Measurements from ENCODE around the gene ATL2.
A peak's percentile ranks its signal among the peaks of the same experiment; 100 is the strongest.
"Not testable (repeated sequence)": the region's sequence is repeated elsewhere in the genome, so short reads cannot be mapped to it uniquely, and the experiment has no call there.

Gene ATL2

DNA sequence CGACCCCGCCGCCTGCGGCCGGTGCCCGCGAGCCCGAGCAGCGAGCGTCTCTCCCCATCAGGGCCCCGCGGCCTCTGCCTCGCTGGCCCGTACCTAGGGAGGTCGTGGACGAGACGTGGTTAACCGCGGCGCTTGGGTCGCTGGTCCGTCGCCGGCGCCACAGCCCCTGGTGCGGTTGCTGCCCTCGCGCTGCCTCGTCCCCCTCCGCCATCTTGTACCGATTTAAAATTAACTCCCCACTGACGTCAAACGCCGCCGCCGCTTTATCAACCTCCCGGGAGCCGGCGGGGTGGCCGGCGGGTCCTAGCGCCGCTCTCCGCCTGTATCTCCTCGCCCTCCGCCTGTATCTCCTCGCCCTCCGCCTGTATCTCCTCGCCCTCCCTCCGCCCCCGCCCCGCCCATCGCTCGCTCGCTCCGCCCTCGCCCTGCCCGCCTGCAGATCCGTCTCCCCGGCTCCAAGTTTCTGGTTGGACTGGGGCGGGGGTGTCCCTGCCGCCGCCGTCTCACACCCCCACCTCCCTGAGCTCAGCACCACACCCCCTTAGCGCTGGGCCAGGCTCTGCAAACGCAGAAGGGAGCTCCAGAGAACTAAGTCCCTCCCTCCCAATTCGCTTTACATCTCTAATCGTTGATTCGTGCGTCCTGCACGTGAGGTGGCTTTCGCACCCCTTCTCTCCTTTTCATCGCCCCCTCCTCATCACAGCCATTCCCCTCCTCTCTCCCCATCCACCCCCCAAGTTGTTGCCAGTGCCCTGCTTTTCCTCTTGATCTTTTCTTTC is at the start of gene ATL2:
ATL2 (minus strand) TSS at position 224 of the 779 bp plus-strand sequence; CDS start at position 211, 13 bp downstream.
- peak; percentile 91 to 94 for DNase-seq (ENCODE audit: low read depth in 2 of 2)

DNA sequence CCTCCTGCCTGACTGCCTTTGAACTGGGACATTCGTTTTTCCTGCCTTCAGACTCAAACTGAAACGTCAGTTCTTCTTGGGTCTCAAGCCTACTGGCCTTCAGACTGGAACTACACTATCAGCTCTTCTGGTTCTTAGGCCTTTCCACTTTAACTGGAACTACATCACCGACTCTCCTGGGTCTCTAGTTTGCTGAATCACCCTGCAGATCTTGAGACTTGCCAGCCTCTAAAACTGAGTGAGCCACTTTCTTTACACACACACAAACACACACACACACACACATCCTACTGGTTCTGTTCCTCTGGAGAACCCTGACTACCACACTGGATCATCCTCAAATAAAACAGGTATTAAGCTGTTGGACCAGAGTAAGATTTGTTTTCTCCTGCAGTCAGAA is 46.7 kb upstream of the ATL2 start:
- no peak for DNase-seq (ENCODE audit: low read depth in 2 of 2)

- no peak for DNase-seq (ENCODE audit: low read depth in 2 of 2)
These were observed 44.4 kb upstream of the ATL2 start for GRCh38 chr2:38421274-38422056.

- no peak for DNase-seq (ENCODE audit: low read depth in 2 of 2)
These were observed 42.4 kb upstream of the ATL2 start for GRCh38 chr2:38419499-38419898.

DNA sequence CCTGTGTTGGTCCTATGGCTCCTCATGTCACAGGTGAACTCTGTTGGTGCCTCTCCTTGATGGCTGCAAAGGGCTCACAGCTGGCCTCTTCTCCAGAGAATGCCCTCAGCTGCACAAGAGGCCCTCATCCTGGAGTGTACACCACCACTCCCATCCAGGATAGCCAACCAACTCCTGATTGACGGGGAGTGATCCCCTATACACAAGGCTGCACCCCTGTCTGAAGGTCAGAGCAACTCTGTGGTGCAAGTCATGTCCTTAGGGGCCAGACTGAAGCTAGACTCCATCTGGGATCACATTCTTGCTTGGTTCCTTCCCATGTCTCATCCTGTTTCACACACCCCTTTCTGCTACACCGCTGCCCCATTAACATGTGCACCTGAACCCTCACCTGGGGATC is 41.7 kb upstream of the ATL2 start:
- DNase-seq (ENCODE audit: low read depth in 2 of 2) = no peak

GRCh38 chr2:38417745-38418689 is 40.9 kb upstream of the ATL2 start:
- DNase-seq (ENCODE audit: low read depth in 2 of 2) = no peak

- DNase-seq (ENCODE audit: low read depth in 2 of 2) = no peak
These were observed 39.4 kb upstream of the ATL2 start for GRCh38 chr2:38416296-38417036.

DNA sequence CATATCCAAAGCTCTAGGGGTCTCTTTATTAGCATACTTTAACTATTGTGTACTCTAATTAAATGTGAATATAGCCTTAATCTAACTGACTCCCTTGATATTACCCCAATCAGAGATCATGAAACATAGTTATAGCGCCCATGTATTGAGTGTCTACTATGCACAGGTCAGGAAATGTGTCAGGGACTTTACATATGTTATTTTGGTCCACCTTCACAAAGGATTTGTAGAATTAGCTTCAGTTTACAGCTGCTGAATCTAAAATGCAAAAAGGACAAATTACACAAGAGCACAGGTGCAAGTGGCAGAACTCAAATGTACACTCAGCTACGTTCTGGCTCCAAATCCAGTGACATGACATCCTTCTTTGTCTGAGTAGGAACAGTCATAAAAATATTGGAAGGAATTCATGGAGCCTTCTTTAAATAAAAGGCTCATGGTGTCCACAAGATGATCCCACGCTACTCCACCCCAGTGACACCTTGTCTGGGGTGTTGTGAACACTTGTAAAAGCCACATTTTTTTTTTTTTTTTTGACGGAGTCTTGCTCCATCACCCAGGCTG is 38.7 kb upstream of the ATL2 start:
- no peak for DNase-seq (ENCODE audit: low read depth in 2 of 2)

DNA sequence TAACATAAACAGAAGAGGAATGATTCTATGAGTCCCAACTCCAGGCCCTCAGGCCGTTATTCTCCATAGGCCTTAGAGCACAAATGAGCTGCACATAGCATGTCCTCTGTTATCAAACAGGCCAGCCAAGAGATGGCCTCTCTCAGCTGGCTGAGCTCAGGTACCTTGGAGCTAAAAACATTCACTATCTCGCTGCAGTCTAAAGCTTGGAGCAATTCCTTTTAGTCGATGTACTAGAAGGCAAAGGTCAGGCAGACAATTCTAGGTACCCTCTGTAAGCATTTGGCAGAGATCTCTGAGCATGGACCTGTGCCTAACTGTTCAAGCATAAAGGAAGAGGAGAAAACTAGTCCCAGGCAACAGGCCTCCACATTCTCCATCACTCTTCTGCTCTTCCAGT is 38.0 kb upstream of the ATL2 start:
- no peak for DNase-seq (ENCODE audit: low read depth in 2 of 2)

- not testable (repeated sequence) for DNase-seq (ENCODE audit: low read depth in 2 of 2)
These were observed 35.3 kb upstream of the ATL2 start for GRCh38 chr2:38412235-38412871.

DNA sequence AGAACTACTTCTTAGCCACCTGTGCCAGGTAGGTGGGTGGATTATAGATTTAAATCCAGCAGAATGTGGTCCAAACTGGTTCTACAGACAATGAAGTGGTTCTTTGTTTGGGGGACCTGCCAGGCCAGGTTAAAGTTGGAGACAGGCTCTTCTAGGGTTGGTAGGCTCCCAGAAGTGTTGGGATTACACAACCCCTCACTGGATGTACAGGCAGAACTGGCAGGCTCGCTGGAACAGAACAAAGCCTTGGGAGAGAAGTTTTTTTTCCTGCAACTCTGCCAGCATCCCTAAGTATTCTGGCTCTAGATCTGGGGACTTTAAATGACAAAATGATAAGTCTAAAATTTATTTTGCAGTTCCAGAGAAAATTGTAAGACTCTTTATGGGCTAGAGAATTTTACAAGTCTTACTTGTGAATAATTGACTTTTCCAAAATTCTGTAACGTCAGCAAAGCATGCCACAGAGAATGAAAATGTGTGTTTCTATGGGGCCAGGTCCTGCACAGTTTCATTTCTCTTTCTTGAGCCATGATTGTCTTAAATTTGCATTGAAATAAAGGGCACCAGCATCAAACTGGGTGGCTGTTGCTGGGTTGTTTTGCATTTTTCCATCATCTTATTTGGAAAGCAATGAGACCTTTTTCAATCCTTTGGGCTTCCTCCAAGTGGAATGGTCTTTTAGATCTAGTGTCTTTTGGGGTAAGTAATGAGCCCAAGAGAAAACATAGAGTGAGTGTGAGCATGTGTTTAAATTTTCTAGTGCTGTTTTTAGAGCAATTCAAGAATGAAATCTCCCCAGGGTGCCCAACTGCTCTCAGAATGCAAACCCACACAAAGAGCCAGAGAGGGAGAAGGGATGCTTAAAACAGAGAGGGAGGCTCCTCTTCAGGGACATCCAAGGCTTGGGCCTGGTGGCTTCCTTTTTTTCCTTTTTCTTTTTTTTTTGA is 32.4 kb upstream of the ATL2 start:
- DNase-seq (ENCODE audit: low read depth in 2 of 2) = no peak

GRCh38 chr2:38407111-38407682 is 30.1 kb upstream of the ATL2 start:
- DNase-seq (ENCODE audit: low read depth in 2 of 2) = no peak

GRCh38 chr2:38406597-38407110 is 29.6 kb upstream of the ATL2 start:
- no peak for DNase-seq (ENCODE audit: low read depth in 2 of 2)

DNA sequence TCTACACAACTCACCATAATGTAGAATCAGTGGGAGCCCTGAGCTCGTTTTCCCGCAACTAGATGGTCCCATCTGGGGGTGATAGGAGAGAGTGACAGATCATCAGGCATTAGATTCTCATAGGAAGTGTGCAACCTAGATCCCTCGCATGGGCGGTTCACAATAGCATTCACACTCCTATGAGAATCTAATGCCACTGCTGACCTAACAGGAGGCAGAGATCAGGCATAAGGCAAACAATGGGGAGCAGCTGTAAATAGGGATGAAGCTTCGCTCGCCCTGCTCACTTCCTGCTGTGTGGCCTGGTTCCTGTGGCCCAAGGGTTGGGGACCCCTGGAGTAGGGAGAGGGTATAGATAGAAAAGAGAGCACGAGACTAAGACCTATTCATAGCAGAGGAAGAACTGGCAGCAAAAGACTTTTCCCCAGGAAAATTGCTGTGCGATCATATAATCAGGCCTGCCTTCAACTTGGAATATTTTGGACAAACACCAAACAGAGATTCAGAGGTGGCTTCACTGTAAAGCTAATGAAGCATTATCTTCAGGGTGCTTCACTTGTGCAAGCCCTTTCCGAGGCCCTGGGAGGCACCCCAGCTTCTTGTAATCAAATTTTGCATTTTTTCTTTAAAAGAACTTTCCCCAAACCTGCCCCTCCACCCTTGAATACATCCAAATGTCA is 29.0 kb upstream of the ATL2 start:
- no peak for DNase-seq (ENCODE audit: low read depth in 2 of 2)

DNA sequence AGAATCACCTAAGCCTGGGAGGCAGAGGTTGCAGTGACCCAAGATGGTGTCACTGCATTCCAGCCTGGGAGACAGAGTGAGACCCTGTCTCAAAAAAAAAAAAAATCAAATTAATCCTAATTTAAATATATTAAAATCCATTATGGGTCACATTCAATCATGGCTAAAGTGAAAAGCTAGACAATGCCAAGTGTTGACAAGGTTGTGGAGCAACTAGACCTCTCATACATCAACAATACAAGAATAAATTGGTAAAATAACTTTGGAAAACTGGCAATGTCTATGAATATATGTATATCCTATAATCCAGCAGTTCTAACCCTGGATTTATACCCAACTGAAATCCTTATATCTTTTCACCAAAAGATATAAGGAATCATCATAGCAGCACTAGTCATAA is 23.4 kb upstream of the ATL2 start:
- no peak for DNase-seq (ENCODE audit: low read depth in 2 of 2)

GRCh38 chr2:38398739-38399138 is 21.7 kb upstream of the ATL2 start:
- DNase-seq (ENCODE audit: low read depth in 2 of 2) = no peak

DNA sequence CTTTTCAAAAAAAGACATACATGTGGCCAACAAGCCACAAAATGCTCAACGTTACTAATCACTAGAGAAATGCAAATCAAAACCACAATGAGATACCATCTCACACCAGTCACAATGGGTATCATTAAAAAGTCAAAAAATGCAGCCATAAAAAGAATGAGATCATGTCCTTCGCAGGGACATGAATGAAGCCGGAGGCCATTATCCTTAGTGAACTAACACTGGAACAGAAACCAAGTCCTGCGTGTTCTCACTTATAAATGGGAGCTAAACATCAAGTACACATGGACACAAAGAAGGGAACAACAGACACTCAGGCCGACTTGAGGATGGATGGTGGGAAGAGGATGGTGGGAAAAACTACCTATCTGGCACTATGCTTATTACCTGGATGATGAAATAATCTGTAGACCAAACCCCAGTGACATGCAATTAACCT is 17.8 kb upstream of the ATL2 start:
- no peak for DNase-seq (ENCODE audit: low read depth in 2 of 2)

DNA sequence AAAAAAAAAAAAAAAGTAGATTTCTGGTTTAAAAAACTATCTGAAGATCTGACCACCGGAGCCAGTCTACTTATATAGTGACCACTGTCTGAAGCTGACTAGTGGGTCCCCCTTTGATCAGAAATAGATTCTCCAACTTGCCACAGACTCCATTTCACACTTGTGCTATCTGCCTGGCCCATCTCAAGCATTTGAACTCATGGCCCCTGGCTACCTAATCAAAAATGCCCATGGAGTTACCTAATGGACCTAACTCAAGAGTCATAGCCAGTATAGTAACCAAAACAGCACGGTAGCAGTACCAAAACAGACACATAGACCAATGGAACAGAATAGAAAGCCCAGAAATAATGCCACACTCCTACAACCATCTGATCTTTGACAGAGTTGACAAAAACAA is 17.0 kb upstream of the ATL2 start:
- DNase-seq (ENCODE audit: low read depth in 2 of 2) = no peak
